NCI-H510A treated with DMSO at 0.1 percent for 48 hours (cell line): ENCODE data around the gene TCAP.
"Not testable (repeated sequence)": the region's sequence is repeated elsewhere in the genome, so short reads cannot be mapped to it uniquely, and the experiment has no call there.

Experiments used
- DNase-seq: peaks from one replicate; lab custom pipeline; 2025; lab: John Stamatoyannopoulos, UW

Gene TCAP

DNA sequence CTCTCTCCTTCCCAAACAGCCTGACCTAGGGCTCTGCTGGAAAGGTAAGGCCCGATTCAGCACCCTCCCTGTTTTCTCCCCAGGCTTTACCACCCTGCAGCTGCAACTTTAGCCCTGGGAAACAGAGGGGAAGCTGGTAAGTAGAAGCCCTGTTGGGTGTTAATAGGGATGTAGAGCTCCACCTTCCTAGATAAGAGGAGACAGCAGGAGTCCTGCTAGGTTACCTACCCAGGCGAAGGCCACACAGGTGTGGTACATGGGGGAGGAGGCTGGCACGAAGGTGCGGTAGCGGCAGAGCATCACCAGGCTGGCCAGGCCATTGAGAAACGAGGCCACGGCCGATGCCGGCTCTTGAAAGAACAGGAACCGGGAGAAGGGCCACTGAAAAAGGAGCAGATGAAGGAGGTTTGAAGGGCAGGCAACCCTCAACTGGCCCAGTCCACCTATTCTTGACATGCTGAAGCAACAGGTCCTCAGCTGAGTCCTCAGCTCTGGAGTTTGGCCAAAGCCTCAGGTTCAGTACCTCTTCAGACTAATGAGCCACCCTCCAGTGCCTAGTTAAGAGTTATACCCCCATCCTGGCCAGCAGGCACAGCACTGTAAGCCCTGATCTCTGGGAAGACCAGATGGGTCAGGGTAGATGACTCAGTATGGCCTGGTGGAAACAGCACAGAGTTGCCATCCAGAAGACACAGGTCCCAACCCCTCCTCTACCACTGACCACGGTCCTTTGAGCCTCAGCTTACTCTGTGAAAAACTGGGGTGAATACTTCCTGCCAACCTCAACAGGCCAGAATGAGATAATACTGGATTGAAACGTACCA is 19.4 kb downstream of the TCAP start:
- no peak for DNase-seq

DNA sequence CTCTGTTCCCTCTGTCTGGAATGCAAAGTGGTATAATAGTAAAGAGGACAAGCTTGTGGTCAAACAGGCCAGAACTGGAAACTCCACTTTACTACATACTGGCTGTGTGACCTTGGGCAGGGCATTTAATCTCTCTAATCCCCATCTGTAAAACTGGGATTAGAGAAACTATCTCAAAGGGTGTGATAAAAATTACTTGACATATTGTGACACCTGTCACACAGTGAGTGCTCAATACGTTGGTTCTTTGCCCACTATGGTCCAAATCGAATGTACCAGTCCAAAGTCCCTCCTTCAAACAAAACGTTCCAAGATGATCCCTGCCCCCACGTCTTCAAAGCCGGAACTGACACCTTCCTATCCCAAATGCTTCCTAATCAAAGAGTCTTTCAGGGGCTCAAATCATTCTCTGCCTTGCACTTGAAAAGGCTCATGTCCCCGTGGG is 22.0 kb downstream of the TCAP start:
- DNase-seq, result no peak

DNA sequence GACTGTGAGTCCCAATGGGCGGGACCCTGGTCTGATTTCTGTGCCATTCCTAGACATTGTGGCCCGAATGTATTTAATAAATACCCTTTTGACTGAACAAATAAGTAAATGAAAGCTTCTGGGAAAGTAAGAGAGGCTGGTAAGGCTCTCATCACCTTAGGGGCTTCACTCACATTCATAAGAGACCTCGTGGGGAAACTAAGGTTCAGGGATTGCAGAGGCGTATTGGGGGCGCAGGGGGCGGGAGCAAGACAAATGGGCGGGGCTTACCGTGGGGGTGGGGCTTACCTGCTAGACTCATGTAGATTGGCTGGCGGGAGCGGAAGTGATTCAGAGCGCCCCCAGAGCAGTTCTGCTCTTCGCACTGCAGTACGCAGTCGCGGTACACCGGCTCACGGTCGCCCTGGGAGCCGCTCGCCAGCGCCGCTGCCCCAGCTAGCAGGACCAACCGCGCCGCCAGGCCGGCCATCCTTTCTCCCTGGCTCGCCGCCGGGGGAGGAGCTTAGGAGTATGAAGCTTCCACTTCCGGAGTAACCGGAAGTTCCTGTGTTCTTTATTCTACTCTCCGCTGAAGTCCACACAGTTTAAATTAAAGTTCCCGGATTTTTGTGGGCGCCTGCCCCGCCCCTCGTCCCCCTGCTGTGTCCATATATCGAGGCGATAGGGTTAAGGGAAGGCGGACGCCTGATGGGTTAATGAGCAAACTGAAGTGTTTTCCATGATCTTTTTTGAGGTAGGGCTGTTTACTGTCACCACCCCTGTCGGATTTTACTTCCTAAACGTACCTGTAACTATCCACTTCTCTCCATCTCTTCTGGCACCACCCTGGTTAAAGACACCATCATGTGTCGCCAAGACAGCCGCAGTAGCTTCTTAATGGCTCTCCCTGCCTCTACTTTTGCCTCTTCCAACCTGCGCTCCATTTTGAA is 22.7 kb downstream of the TCAP start, which contains the start of gene PGAP3:
TSS of gene PGAP3 (minus strand) at position 512 of the 929 bp plus-strand sequence. CDS start at position 469, 43 bp downstream.
- peak; percentile 97 for DNase-seq

DNA sequence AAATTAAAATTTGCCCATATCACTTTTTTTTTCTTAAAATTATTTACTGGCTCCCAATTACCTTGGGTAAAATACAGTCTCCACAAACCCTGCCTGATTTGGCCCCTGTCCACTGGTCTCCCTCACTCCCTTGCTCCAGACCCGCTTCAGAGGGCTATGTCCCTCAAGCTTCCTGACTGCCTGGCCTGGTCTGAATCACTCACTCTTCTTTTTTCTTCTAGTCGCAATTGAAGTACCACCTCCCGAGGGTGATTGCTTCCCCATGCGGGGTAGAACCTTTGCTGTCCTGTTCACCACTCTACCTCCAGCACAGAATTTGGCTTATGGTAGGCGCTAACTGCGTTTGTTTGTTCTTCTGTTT is 23.3 kb downstream of the TCAP start:
- no peak for DNase-seq

DNA sequence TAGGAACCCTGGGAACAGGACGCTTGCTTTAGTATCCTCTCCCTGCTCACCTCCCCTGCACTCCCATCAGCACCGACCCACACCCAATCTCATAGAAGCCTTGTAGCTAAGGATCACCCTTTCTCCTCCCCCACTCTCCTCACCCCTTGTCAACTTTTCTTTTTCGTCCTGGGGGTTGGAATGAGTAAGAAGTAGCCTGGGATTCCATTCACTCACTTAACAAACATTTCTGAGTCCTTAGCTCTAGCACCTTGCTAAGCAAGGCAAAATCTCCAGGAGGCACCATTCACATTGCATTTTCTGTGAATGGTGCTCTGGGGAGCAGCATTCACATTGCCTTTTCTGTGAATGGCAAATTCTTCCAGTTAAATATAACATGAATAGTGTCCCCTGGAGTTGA is 23.8 kb downstream of the TCAP start:
- no peak for DNase-seq

DNA sequence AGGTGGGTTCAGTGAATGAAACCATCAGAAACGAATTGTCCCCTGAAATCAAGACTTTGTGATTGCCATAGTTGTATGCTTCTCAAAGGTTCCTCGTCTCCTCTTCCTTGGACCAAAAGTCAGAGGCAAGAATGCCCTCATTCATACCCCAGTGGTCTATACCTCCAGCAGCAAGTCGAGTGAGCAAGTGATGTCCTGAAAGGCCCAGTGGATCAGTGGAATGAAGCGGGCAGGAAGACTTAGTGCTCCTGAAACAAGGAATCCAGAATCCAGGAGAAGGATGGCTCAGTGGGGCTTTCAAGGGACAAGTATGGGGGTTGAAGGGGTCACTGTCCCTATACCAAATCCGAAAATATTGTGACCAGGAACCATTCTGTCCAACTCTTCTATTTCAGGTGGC is 29.4 kb downstream of the TCAP start:
- DNase-seq, result no peak

DNA sequence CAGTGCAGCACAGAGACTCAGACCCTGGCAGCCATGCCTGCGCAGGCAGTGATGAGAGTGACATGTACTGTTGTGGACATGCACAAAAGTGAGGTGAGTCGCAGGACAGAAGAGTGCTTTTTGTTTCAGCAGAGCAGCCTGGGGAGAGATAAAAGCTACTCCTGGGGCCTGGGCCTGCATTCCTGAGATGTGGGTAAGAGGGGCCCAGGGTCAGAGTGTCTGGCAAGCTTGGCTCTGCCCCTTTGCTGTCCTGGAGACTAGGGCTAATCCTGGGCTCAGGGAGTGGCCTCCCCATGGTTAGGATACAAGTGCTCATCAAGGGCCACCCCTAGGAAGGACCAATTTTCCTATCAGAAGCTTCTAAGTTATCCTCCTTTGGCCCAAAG is 29.9 kb downstream of the TCAP start:
- DNase-seq, result no peak

DNA sequence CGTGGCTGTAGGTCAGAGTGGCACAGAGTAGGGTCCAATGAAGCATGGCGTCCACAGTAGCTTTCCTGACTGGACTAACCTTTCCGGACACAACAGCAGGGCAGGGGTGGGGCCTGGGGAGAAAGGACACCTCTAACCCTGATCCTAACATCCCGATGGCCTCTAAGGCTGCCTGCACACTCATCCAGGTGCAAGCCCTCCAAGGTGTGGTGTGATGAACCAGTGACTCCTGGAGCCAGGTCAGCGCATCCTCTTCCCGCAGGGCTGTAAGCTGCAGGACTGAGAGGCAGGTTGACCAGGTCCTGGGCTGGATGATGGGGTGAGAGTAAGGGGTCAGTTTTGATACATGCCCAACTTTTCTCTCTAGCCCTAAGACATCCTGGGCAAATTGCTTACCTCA is 31.6 kb downstream of the TCAP start:
- no peak for DNase-seq

DNA sequence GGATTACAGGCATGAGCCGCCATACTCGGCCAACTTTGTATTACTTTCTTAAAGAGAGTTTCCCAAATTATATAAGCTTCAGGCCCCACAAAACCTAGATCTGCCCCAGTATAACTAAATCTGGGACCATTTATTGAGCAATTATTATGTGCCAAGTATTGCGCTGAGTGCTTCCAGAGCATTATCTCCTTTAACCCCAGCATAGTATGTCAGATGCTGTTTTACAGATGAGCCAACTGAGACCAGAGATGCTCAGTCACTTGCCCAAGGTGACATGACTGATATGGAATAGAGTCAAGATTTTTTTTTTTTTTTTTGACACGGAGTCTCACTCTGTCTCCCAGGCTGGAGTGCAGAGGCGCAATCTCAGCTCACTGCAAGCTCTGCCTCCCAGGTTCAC is 32.8 kb downstream of the TCAP start:
- no peak for DNase-seq

DNA sequence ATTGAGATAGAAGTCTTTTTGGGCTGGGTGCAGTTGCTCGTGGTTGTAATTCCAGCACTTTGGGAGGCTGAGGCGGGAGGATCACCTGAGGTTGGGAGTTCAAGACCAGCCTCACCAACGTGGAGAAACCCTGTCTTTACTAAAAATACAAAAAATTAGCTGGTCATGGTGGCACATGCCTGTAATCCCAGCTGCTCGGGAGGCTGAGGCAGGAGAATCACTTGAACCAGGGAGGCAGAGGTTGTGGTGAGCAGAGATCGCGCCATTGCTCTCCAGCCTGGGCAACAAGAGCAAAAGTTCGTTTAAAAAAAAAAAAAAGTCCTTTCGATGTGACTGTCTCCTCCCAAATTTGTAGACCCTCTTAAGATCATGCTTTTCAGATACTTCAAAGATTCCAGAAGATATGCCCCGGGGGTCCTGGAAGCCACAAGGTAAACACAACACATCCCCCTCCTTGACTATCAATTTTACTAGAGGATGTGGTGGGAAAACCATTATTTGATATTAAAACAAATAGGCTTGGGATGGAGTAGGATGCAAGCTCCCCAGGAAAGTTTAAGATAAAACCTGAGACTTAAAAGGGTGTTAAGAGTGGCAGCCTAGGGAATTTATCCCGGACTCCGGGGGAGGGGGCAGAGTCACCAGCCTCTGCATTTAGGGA is 34.1 kb downstream of the TCAP start:
- DNase-seq, result not testable (repeated sequence)

DNA sequence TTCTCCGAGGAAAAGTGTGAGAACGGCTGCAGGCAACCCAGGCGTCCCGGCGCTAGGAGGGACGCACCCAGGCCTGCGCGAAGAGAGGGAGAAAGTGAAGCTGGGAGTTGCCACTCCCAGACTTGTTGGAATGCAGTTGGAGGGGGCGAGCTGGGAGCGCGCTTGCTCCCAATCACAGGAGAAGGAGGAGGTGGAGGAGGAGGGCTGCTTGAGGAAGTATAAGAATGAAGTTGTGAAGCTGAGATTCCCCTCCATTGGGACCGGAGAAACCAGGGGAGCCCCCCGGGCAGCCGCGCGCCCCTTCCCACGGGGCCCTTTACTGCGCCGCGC is 34.6 kb downstream of the TCAP start, which contains the start of gene ERBB2:
TSS of gene ERBB2 (plus strand) at position 247 of the 330 bp plus-strand sequence. CDS start 175 bp downstream, outside the sequence.
- DNase-seq, result no peak

DNA sequence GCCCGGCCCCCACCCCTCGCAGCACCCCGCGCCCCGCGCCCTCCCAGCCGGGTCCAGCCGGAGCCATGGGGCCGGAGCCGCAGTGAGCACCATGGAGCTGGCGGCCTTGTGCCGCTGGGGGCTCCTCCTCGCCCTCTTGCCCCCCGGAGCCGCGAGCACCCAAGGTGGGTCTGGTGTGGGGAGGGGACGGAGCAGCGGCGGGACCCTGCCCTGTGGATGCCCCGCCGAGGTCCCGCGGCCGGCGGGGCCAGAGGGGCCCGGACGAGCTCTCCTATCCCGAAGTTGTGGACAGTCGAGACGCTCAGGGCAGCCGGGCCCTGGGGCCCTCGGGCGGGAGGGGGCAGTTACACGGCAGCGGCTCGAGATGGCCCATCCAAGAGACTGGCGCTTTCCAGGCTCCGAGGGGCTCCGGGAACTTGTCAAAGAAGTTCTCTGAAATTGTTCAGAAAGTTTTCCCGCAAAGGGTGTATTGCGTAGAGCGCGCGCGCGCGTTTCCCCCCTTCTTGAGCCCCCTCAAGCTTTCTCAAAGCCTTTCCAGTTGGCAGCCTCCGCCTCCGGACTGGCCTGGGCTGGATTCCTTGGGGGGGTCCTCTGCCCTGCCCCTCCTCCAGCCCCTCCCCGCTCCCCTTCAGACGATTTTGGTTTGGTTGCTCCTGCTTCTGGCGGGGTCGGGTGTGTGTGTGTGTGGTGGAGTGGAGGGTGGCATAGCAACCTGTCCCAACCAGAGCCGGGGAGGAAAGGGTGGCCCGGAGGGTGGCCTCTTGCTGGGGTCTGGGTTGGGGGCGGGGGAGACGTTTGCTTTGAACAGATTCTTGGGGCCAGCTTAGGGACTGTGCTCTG is 35.2 kb downstream of the TCAP start:
- no peak for DNase-seq

DNA sequence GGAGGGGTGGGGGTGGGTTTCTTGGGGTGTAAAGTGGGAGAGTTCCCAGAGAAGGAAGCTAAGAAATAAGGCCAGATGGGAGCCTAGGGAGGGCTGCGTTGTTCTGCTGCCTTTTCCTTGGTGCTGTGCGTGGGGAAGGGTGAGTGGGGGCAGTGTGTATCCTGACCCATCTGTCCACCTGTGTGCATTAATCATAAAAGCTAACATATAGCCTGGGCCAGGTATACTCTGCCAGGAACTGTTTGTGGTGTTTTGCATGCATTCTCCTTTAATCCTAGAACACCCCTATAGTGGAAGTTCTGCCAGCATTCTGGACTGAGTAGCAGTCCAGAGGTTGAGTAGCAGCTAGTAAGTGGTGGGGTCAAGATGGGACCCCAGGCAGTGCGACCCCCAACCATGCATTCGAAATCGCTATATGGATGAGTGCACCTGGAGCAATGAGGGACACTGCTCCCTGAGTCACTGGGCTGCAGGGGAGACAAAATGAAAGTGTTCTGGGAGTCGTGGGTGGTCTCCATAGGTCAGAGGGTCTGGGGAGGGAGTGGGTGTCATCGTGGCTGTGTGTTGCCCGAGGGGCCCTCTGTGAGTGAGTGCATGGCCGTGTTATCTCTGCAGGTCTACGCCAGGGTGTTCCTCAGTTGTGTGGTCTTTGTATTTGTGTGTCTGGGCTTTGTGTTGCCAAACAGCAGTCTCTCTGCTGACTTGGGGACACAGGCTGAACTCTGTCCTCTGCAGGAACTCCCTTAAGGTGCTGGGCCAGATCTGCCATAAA is 36.0 kb downstream of the TCAP start:
- no peak for DNase-seq

DNA sequence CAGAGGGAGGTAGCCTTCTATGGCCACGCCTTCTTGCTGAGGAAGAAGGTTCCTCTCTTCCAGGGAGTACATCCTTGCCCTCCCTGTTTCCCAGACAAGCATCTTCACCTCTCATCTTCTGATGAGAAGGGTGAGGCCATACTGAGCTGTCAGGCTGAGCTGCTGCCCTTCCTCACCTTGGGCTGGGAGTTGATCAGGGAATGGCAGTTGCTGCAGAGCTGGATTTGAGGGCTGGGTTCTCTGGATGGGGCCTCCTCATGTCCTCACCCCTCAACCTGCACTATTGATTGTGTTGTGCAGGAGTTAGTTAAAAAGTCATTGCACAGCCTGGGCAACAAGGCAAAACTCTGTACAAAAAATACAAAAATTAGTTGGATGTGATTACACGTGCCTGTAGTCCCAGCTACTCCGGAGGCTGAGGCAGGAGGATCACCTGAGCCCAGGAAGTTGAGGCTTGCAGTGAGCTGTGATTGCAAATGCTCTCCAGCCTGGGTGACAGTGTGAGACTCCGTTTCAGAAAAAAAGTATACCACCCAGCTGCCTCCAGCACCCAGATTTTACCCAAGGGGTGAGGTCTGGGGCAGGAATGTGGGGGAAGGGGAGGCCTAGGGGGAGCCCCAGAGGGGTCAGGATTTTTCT is 36.8 kb downstream of the TCAP start:
- DNase-seq, result no peak

DNA sequence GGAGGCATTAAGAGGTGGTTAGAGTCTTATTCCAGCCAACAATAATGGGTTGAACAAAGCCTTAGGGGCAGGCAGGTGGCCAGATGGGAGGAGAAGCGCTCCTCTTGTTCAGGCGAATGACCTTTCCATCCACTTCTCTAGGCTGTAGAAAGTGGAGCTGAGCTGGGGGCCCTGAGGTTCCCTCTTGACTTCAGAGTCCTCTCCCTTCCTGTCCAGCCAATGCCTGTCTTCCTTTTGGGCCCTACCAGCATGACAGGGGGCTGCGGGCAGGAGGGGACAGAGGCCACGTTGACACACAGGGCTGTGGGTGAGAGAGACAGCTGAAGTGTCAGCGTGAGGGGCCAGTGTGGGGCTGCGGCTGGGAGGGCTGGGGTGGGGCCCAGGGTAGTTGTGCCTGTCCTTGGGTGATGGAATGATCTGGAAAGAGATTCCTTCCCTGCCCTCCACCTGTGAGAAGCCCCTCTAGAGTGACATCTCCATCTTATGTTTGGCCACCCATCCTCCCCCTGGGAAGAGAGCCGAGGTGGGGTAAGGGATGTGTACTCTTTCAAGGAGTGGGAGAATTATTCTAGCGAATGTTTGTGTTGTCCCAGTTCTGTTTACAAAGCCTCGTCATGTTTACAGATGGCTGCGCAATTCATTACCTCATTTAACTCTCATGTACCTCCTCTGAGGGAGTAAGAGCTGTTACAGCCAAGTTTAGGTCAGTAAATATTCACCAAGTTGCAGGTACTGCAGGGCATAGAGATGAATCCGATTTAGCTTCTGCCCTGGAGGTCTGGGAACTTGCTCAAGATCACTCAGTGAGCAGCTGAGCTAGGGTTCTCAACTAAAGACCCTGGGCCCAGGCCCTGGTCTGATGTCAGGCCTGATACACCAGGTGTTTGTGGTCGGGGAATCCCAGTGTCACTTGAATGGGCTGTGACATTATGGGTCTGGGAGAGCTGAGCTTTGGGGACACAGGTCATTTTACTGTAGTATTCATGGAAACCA is 38.0 kb downstream of the TCAP start:
- DNase-seq, result peak; percentile 81

DNA sequence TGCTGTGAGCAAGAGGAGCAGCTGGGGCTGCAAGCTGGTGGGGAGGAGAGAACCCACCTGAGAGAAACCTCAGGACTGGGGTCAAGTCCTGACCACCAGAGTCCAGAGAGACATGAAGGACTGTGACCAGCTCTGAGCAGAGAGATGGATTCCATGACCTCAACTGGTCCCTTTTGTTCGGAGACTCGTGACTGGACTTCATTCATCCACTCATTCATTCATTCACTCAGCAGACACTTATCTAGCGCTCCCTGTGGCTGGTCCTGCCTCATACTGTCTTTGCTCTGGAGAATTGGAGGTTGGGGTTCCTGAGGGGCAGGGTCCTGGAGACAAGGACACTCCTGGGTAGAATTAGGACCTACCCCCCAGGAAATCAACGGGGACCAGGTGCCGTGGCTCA is 38.8 kb downstream of the TCAP start:
- DNase-seq, result no peak

DNA sequence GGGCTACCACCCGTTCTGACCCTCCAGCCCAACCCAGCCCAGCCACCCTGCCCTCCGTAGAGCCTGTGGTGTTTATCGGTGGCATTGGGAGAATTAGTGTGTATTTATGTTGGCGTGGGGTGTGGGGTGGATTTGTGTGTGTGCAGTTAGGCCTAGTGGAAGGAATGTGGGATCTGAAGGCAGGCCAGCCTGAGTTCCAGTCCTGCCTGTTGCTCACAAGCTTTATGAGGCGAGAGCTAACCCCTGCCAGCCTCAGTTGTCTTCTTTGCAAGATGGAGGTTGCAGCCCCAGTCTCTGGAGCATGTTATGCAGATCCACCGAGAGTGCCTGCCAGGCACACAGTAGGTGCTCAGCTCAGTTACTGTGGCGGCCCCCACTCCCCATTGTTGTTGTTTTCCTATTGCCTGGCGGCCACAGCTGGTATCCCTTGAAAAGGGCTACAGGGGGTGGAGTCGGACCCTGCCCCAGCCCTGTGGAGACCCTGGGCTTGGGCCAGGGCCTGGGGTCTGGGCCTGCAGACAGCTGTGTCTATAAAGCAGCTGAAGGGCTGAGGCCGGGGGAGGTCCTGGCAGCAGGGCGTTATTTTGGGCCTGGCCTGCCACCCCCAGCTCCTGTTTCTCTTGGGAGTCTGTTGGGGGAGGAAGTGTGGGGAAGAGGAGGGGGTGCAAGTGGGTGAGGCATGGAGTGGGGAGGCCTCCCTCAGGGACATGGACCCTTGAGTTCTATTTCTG is 39.8 kb downstream of the TCAP start:
- DNase-seq, result no peak

DNA sequence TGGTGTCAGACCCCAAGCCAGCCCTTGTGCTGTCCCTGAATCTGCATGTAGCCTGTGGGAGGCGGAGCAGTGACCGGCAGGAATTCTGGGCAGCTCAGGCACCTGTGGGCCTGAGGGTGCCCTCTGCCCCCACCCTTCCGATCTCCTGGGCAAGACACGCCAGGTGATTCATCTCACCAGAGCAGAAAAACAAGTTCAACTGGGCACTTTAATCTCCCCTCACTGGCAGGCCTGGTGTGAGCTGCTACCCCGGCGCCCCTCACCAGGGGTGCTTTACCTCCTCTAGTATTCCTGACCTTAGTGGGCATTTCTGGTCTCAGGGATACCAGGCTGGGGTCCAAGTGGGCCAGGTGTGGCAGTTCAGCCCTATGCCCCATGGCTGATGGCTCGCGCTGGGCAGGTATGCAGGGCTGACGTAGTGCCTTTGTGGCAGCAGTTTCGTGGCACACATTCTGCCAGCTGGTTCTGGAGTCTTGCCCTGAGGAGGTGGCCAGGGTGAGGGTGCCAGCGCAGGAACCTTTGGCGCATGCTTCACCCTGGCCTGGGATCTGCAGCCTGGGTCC is 40.7 kb downstream of the TCAP start:
- peak; percentile 86 for DNase-seq
